ENCODE data around the gene NOC2L. TPM values are rescaled to one million over a fixed set of nuclear protein-coding genes. Genes with fewer than 3 reads are reported as not detected.

Gene NOC2L
- total and polyA plus RNA-seq, 9 of the 15 experiments (the other 6 are each of a cell fraction or from before 2014, with no cell fraction given) = 4.0 to 410 (median 200) TPM

- peak; percentile 75; the same call in 1 of the 2 replicates for TF ChIP-seq HDAC2 (IDR thresholded peaks at IDR 0.05)
- no peak for TF ChIP-seq TRIM28 (IDR thresholded peaks at IDR 0.05)
- TF ChIP-seq ARID1B (IDR thresholded peaks at IDR 0.05) = peak; percentile 61
- TF ChIP-seq PHTF2 (CRISPR knock-in tag; IDR thresholded peaks at IDR 0.05) = no peak
- peak; percentile 66; the same call in 1 of the 2 replicates for TF ChIP-seq E2F4 (CRISPR knock-in tag; IDR thresholded peaks at IDR 0.05; ENCODE audit: low read depth)
- TF ChIP-seq HMG20B (CRISPR knock-in tag; IDR thresholded peaks at IDR 0.05) = no peak
- TF ChIP-seq ZNF444 (CRISPR knock-in tag; IDR thresholded peaks at IDR 0.05) = no peak
- no peak for TF ChIP-seq NR0B1 (IDR thresholded peaks at IDR 0.05; ENCODE audit: partially characterized antibody)
- TF ChIP-seq SREBF1 (IDR thresholded peaks at IDR 0.05; ENCODE audit: borderline replicate concordance, low read depth, low read length) = 0 out of 2 replicates have a peak, but pooled peaks have one; percentile 15
- peak; percentile 99 for TF ChIP-seq NR3C1 (CRISPR knock-in tag; IDR thresholded peaks at IDR 0.05)
- TF ChIP-seq RBBP5 (IDR thresholded peaks at IDR 0.05; ENCODE audit: borderline replicate concordance, insufficient read depth, low read length, poor library complexity, severe bottlenecking) = no peak
- peak; percentile 54 for TF ChIP-seq HNRNPL (IDR thresholded peaks at IDR 0.05; ENCODE audit: low read depth, low read length)
- TF ChIP-seq PRMT5 (CRISPR knock-in tag; IDR thresholded peaks at IDR 0.05) = no peak
- TF ChIP-seq CBX1 (IDR thresholded peaks at IDR 0.05; ENCODE audit: low read depth) = peak; percentile 91
- TF ChIP-seq TCF7 (IDR thresholded peaks at IDR 0.05; ENCODE audit: borderline replicate concordance) = no peak; the same call in 1 of the 2 replicates
- TF ChIP-seq BCLAF1 (IDR thresholded peaks at IDR 0.05; ENCODE audit: borderline replicate concordance in 1 of 2, control insufficient read depth in 1 of 2, low read depth in 2 of 2, low read length in 1 of 2) = 0 out of 4 replicates have a peak, but pooled peaks of 1 of the 2 experiments have one; percentile 74
- TF ChIP-seq ZNF146 (CRISPR knock-in tag; IDR thresholded peaks at IDR 0.05; ENCODE audit: unreplicated experiment) = no peak
- peak; percentile 98; the same call in 1 of the 2 replicates for TF ChIP-seq ATF6 (CRISPR knock-in tag; IDR thresholded peaks at IDR 0.05)
- no peak for TF ChIP-seq MAFG (tag; conservative IDR thresholded peaks at IDR 0.05)
Observed at GRCh38 chr1:1000357-1001056, 41.5 kb upstream of the NOC2L start (continued).
